Stimulated activated CD8-positive, alpha-beta memory T cell treated with anti-CD3 and anti-CD28 coated beads, Interleukin-7, amount 100 ng/mL, for 48 hours (primary cell): ENCODE measurements around the gene ADGRD1.
"Not testable (repeated sequence)": the region's sequence is repeated elsewhere in the genome, so short reads cannot be mapped to it uniquely, and the experiment has no call there.

Experiments used
- DNase-seq, 2 donors: peaks; one replicate each; pipeline ENCODE4 v3.0.0-alpha.2; 2020; ENCODE audit warnings: low read depth in 1 of 2; ENCODE audit errors: extremely low read depth in 1 of 2

ADGRD1 gene

DNA sequence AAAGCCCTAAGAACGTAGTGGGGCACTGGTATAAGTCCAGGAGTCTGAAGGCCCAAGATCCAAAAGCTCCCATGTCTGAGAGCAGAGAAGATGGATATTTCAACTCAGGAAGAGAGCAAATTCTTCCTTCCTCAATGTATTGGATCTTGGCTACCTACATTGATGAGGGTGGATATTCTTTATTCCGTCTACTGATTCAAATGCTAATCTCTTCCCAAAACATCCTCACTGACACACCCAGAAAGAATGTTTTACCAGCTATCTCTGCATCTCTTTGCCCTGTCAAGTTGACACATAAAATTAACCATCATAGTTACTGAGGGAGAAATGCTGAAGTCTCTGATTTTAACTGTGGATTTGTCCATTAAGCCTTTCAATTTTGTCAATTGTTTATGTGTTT, 16.6 kb upstream of the ADGRD1 start:
- no peak for DNase-seq

- not testable (repeated sequence) for DNase-seq
Observed at GRCh38 chr12:130937546-130937945, 16.2 kb upstream of the ADGRD1 start.

DNA sequence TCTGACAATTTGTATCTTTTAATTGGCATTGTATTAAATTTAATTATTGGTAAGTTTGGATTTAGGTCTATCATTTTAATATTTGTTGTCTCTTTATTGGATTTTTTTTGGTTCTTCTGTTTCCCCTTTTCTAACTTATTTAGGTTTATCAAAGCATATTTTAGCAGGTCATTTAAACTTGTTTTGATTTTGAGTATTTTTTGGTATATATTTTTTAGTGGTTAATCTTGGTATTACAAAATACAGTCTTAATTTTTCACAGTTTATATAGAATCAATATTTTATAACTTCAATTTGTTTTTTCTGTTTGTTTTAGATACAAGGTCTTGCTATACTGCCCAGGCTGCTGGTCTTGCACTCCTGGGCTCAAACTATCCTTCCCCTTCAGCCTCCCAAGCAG, 15.5 kb upstream of the ADGRD1 start:
- no peak for DNase-seq

GRCh38 chr12:130944878-130945277, 8.8 kb upstream of the ADGRD1 start:
- no peak for DNase-seq

- DNase-seq: no peak
Observed at GRCh38 chr12:130945786-130946492, 7.8 kb upstream of the ADGRD1 start.

DNA sequence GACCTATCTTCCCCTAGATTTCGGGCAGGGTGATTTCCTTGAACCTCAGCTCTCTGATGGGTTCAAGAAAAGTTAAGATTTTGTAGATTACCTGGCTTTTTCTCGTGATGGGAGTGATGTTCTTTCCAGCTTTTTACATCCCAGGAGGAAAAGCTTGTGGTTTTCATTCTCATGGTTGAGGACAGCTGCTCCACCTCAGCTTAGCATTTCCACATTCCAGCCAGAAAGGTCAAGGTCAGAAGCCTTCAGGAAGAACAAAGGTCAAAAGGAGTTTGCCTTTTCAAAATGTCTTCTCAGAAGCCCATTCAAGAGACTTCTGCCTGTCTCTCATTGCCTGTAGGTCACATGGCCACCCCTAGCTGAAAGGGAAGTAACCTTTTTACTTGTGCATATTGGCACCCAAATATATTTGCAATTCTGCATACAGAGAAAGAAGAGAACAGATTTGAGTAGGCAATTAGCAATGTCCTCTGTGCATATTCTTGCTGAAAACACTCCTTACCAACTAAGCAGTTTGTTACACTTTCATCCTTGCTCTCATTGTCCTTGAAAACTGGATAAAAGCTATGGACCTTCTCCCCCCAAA, 6.6 kb upstream of the ADGRD1 start:
- no peak for DNase-seq

DNA sequence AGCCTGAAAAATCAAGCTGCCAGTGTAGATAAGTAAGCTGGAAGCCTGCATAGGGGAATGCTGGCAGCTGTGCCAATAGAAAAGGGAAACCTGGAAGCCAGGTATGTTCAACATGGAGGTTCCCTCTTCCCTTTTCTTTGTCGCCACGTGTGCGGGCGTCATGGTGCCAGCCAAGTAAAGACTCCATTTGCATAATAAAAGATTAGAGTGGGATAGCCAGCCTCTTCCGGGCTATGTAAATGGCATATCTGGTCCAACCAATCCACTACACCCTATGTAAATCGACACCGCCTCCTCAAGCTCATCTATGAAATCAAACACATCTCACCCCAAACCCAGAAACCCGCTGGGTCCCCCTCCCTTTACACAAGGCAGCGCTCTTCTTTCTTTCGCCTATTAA, 5.6 kb upstream of the ADGRD1 start:
- DNase-seq: no peak

DNA sequence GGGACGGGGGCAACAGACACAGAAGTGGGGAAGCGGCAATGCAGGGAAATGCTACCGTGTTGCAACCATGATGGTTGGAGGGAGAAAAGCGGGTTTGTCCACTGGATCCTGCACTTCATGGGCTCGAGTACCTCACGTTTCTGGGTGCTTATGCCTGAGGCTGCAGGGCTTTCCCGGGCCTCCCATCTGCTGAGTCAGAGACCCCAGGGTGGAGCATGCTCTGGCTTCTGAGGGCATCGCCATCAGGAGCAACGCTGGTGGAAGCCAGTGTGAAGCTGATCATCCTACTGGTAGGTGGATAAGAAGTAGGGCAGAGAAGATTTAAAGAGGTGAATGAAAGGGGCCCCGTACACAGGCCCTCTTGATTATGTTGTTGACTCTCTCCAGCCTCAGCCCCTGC, 5.0 kb upstream of the ADGRD1 start:
- no peak for DNase-seq

- DNase-seq: no peak
Observed at GRCh38 chr12:130949806-130950205, 3.9 kb upstream of the ADGRD1 start.

DNA sequence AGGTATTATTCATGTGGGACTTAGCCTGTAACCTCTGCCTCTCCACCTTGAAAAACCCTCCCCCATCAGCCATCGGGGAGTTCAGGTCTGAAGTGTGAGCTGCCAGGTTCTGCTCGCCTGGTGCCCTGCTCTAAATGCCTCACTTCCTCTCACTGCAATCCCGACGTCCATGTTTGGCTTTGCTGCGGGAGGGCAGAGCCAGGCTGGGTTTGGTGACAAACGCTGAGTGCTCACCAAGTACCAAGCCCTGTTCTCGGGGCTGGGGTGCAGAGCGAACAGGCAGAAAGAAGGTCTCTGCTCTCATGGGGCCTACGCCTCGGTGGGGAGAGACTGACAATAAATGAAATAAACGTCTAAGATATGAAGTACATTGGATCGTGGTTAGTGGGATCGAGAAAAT, 2.1 kb upstream of the ADGRD1 start:
- no peak for DNase-seq

- no peak for DNase-seq
Observed at GRCh38 chr12:130952171-130952954, 1.3 kb upstream of the ADGRD1 start.

GRCh38 chr12:130954544-130954831, 781 bp downstream of the ADGRD1 start:
- no peak for DNase-seq

DNA sequence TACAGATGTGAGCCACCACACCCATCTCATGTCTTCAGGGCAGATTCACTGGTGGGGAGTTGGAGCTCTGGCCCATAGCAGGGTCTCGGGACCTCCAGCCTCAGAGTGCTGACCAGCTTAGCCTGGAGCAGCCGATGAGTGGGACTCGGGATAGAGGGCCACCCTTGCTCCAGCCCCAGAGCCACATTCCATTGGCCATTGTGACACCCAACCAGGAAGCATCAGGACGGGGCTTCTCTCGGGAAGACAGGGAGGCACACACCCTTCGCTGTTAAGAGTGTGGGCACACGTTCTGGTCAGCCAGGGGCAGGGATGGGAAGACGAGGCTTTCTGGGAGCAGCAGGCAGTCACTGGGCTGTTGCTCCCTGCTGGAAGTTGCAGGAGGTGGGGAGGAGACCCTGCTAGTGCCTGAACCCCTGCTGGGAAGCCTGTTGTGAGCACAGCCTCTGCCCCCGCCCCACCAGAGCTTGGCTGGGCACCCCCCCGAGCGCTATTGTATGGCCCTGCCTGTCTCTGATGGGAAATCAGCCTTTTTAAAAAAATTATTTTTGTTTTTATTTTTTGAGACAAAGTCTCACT, 1.6 kb downstream of the ADGRD1 start:
- no peak for DNase-seq

DNA sequence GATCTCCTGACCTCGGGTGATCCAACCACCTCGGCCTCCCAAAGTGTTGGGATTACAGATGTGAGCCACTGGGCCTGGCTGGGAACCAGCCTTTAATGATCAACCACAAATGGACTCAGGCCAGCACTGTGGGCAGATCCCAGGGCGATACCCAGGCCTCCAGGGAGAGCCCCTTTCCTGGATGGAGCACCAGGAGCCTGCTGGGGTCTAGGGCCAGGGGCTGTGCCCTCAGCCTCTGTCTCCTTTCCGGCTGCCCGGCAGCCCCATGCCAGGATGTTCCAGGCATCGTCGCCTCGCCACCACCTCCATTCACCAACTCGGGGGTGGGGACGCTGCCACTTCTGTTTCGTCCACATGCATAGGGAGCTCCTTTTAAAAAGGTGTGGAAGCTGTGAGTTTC, 2.3 kb downstream of the ADGRD1 start:
- DNase-seq: no peak

DNA sequence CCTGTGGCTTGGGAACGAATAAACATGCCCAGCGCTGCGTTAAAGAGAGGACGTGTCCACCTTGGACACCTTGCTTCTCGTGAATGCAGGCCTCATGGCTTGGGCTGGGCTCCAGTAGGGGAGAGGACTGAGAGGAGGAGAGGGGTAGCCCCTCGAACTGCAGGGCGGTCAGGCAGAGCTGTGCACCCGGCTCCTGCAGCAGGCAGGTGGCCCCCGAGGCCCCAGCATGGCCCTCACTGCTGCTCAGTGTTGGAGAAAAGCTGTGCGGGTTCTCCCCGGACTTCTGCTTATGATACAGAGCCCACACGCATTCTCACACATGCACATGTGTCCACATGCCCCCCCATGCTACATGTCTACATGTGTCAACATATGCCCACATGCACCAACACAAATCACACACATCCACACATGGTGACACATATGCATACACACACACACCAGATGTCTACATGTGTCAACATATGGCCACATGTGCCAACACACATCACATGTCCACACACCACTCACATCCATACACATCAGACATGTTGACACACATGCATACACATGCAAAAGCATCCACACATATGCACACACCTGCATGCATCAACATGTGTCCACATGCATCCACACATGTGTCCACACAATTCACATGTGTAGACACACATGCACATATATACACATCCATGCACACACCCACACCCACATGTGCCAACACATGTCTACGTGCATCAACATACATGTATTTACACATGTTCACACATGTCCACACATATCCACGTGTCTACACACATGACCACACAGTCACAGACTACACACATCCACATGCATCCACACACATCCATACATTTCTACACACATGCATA, 3.0 kb downstream of the ADGRD1 start:
- no peak for DNase-seq

GRCh38 chr12:130957304-130957621, 3.6 kb downstream of the ADGRD1 start:
- no peak for DNase-seq

GRCh38 chr12:130958557-130959140, 4.9 kb downstream of the ADGRD1 start:
- no peak for DNase-seq

DNA sequence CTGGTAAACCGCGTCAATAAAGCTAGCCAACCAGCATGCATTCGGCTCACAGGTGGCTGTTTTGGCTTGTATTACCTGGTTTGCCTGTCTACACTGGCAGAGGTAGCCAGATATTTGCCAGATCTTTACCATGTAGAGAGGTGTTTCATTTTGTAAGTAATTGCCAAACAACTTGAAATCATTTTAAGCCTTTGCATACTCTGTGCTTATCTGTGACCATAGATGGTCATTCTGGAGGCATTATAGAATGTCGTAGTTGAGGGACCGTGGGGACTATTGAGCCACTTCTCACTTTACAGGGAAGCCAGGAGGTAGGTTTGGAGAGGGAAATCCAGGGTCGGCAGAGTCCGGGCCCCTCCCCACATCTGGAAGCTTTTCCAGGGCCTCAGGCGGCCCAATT, 5.9 kb downstream of the ADGRD1 start:
- DNase-seq: no peak

GRCh38 chr12:130960058-130960457, 6.4 kb downstream of the ADGRD1 start:
- DNase-seq: no peak

DNA sequence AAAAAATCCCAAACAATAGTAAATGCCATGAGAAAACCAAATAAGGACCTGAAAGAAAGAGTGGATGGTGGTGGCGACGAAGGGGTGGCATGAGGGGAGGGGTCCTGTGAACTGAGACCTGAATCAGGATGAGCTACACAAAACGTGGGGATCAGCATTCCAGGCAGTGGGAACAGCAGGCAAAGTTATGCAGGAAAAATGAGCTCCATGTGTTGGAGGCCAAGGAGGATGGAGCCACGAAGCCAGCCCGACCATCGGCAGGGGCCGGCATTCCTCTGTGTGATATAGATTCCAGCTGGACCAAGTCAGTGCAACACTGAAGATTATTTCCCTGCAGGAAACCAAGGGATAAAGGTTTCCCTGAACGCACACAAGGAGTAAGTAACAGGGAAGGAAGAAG, 7.1 kb downstream of the ADGRD1 start:
- no peak for DNase-seq

GRCh38 chr12:130961921-130962451, 8.3 kb downstream of the ADGRD1 start:
- DNase-seq: no peak
